ENCODE data around the gene KLF16.

DNA sequence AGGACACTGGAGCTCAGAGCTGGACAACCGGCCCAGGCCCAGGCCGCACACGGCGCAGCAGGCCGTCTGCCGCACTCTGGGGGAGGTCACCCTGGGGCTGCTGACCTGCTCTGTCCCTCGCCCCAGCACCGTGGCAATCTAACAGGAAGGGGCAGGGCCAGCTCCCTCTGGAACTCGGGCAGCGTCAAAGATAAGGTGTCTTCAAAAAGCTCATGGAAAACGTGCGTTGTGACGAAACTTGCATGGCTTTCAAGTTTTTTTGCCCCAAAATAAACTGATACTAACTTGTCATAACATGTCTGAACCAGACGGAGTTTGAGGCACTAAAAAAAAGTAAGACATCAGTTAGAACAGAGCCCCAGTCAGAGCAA, 39.1 kb downstream of the KLF16 start:
- TF ChIP-seq, protein P1, sequence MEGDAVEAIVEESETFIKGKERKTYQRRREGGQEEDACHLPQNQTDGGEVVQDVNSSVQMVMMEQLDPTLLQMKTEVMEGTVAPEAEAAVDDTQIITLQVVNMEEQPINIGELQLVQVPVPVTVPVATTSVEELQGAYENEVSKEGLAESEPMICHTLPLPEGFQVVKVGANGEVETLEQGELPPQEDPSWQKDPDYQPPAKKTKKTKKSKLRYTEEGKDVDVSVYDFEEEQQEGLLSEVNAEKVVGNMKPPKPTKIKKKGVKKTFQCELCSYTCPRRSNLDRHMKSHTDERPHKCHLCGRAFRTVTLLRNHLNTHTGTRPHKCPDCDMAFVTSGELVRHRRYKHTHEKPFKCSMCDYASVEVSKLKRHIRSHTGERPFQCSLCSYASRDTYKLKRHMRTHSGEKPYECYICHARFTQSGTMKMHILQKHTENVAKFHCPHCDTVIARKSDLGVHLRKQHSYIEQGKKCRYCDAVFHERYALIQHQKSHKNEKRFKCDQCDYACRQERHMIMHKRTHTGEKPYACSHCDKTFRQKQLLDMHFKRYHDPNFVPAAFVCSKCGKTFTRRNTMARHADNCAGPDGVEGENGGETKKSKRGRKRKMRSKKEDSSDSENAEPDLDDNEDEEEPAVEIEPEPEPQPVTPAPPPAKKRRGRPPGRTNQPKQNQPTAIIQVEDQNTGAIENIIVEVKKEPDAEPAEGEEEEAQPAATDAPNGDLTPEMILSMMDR (IDR thresholded peaks at IDR 0.05), result no peak
- TF ChIP-seq POLR2A (IDR thresholded peaks at IDR 0.05), result no peak
